PC-9 (cell line): ENCODE results near the gene PIAS2. TPM values are rescaled to one million over a fixed set of nuclear protein-coding genes. Genes with fewer than 3 reads are reported as not detected.

Experiments used
- BruUV-seq: library from RNA; stranded (reverse); fragments of 400-500 nt; replicated peaks from 2 replicates; lab custom pipeline; 2021; lab: Mats Ljungman, UMichigan
- CTCF ChIA-PET: fragments of 300-600 bp; sonication (Branson Sonifier 250); formaldehyde crosslinking; loops from one replicate; lab custom pipeline; 2022; ENCODE audit warnings: antibody characterized with exemption; lab: Charles Lee
- POLR2A ChIA-PET: fragments of 300-600 bp; sonication (Branson Sonifier 250); formaldehyde crosslinking; loops from one replicate; lab custom pipeline; 2022; ENCODE audit warnings: antibody characterized with exemption; ENCODE audit not compliant: unreplicated experiment; lab: Charles Lee
- DNase-seq, 2 experiments: peaks; one replicate each; pipeline versions ENCODE4 v3.0.0 to v3.0.0-alpha.2; 2015 to 2022; ENCODE audit warnings: mixed read lengths in 1 of 2
- H2AFZ ChIP-seq: fragments of 200-600 bp; sonication (generic); 2 replicates; pipeline ENCODE4 v1.8.1; 2017; ENCODE audit warnings: antibody characterized with exemption
- H3F3A ChIP-seq: fragments of 200-600 bp; sonication (generic); 2 replicates; pipeline ENCODE4 v1.8.1; 2017; ENCODE audit warnings: antibody characterized with exemption, mild to moderate bottlenecking, low read depth; ENCODE audit not compliant: insufficient read depth
- H3K27ac ChIP-seq: fragments of 200-600 bp; sonication (generic); 2 replicates; pipeline ENCODE4 v1.6.1; 2016; ENCODE audit warnings: mixed run types
- H3K27me3 ChIP-seq: fragments of 200-600 bp; sonication (generic); 2 replicates; pipeline ENCODE4 v1.6.1; 2016; ENCODE audit warnings: low read depth, mixed run types; ENCODE audit not compliant: insufficient read depth
- H3K36me3 ChIP-seq: fragments of 200-600 bp; sonication (generic); 2 replicates; pipeline ENCODE4 v1.6.1; 2016; ENCODE audit warnings: low read depth, mixed run types
- H3K4me1 ChIP-seq: fragments of 200-600 bp; sonication (generic); replicated peaks from 2 replicates; pipeline ENCODE4 v1.6.1; 2016; ENCODE audit warnings: mixed run types; ENCODE audit not compliant: insufficient read depth
- H3K4me2 ChIP-seq: fragments of 200-600 bp; sonication (generic); 2 replicates; pipeline ENCODE4 v1.6.1; 2017; ENCODE audit warnings: mixed run types
- H3K4me3 ChIP-seq: fragments of 200-600 bp; sonication (generic); 2 replicates; pipeline ENCODE4 v1.6.1; 2016; ENCODE audit warnings: mixed run types
- H3K79me2 ChIP-seq: fragments of 200-600 bp; sonication (generic); 2 replicates; pipeline ENCODE4 v1.6.1; 2017; ENCODE audit warnings: low read depth, mixed run types
- H3K9me2 ChIP-seq: fragments of 200-600 bp; sonication (generic); 2 replicates; pipeline ENCODE4 v1.8.1; 2017; ENCODE audit warnings: mild to moderate bottlenecking; ENCODE audit not compliant: insufficient read depth
- H3K9me3 ChIP-seq: fragments of 200-600 bp; sonication (generic); 2 replicates; pipeline ENCODE4 v1.8.1; 2016; ENCODE audit warnings: low read depth; ENCODE audit not compliant: insufficient read depth
- H4K20me1 ChIP-seq: fragments of 200-600 bp; sonication (generic); 2 replicates; pipeline ENCODE4 v1.8.1; 2017; ENCODE audit not compliant: insufficient read depth
- EZH2 ChIP-seq: fragments of 200-600 bp; sonication (generic); IDR thresholded peaks from 2 replicates; pipeline ENCODE4 v1.8.0; 2017; ENCODE audit warnings: antibody characterized with exemption, low read depth
- intact Hi-C: fragments of 100-400 bp; cut with micrococcal nuclease; formaldehyde crosslinking; loops from one replicate; pipeline ENCODE4 v1.10.0; 2022; ENCODE audit not compliant: unreplicated experiment
- total RNA-seq: library from RNA; stranded (reverse); gene quantifications from 2 replicates; pipeline ENCODE4 v1.2.3, GENCODE V29; 2021
- TF ChIP-seq, protein P1 (sequence below): fragments of 200-600 bp; sonication (generic); conservative IDR thresholded peaks from 2 replicates; pipeline ENCODE4 v1.6.1; 2017; ENCODE audit warnings: mixed run types, antibody characterized with exemption, mild to moderate bottlenecking, moderate library complexity

The PIAS2 gene
- total RNA-seq, 1 experiment from 2014 or later, result 17.5 TPM

DNA sequence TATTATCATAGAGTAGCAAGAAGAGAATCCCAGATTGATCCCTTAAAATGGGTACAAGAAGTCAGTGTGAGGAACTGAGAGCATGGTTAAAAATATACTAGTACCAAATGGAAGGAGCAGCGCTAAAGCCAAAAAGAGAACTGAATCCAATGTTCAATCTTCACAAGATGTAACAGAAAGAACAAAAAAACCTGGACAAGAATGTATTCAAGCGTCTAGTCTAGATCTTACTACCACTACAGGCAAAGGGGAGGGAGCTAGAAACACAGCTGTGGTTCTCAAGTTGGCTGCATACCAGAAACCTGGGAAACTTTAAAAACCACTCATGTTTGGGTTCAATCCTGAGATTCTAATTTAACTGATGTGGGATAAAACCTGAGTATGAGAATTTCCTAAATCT lies 57.5 kb downstream of the PIAS2 start:
- no peaks in the 10 kb centered on the region for H3K9me2 ChIP-seq
- no peak overlapping the region for H3K4me2 ChIP-seq
- intact Hi-C loops, result no loop called here
- no peaks in the 10 kb centered on the region for H3K36me3 ChIP-seq
- BruUV-seq, result no TSS peak
- H3K9me3 ChIP-seq, result no peaks in the 10 kb centered on the region
- ChIA-PET CTCF (no interaction called here), POLR2A (no interaction called here)
- no peak for DNase-seq
- H3K4me3 ChIP-seq, result no peak overlapping the region
- no peaks in the 10 kb centered on the region for H3K27me3 ChIP-seq
- TF ChIP-seq, protein P1, sequence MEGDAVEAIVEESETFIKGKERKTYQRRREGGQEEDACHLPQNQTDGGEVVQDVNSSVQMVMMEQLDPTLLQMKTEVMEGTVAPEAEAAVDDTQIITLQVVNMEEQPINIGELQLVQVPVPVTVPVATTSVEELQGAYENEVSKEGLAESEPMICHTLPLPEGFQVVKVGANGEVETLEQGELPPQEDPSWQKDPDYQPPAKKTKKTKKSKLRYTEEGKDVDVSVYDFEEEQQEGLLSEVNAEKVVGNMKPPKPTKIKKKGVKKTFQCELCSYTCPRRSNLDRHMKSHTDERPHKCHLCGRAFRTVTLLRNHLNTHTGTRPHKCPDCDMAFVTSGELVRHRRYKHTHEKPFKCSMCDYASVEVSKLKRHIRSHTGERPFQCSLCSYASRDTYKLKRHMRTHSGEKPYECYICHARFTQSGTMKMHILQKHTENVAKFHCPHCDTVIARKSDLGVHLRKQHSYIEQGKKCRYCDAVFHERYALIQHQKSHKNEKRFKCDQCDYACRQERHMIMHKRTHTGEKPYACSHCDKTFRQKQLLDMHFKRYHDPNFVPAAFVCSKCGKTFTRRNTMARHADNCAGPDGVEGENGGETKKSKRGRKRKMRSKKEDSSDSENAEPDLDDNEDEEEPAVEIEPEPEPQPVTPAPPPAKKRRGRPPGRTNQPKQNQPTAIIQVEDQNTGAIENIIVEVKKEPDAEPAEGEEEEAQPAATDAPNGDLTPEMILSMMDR, result no peak
- TF ChIP-seq EZH2, result no peak
- no peaks in the 10 kb centered on the region for H3F3A ChIP-seq
- no peaks in the 10 kb centered on the region for H3K79me2 ChIP-seq
- no peaks in the 10 kb centered on the region for H3K4me1 ChIP-seq
- H2AFZ ChIP-seq, result no peak overlapping the region
- H4K20me1 ChIP-seq, result no peaks in the 10 kb centered on the region
- H3K27ac ChIP-seq, result no peak overlapping the region

DNA sequence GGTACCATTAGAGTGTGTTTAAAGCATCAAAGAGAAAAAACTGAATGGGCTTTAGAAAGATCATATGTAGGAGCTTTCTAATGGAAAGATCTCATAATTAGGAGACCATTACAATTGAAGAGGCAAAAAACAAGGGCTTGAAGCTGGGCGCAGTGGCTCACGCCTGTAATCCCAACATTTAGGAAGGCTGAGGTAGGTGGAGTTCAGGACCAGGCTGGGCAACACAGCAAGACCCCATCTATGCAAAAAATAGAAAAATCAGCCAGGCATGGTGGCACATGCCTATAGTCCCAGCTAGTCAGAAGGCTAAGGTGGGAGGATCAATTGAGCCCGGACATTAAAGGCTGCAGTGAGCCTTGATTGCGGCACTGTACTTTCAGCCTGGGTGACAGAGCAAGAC lies 59.0 kb downstream of the PIAS2 start:
- no peak for DNase-seq
- intact Hi-C loops, result no loop called here

DNA sequence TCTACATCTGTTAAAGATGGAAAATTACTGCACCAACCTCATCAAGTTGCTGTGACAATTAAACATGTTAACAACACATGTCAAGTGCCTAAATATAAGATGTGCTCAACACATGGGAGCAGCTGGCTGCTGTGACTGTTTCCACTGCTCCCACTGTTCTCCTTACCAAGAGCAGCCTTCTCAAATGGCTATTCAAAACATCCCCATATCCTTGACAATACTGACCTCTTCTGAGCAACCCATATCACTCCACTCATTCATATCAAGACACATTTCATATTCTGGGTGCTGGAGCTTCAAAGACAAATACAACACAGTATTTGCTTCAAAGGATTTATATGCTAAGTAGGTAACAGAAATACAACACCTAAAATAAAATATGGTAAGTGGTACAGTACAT lies 60.3 kb downstream of the PIAS2 start:
- no peak overlapping the region for H3K4me2 ChIP-seq
- H3F3A ChIP-seq, result no peaks in the 10 kb centered on the region
- TF ChIP-seq EZH2, result no peak
- TF ChIP-seq, protein P1, result no peak
- POLR2A ChIA-PET, result no interaction called here
- H3K9me3 ChIP-seq, result no peaks in the 10 kb centered on the region
- no peak overlapping the region for H3K27ac ChIP-seq
- no peaks in the 10 kb centered on the region for H3K9me2 ChIP-seq
- CTCF ChIA-PET, result no interaction called here
- BruUV-seq, result no TSS peak
- H3K36me3 ChIP-seq, result no peaks in the 10 kb centered on the region
- no peak for DNase-seq
- no peaks in the 10 kb centered on the region for H3K79me2 ChIP-seq
- H3K4me3 ChIP-seq, result no peak overlapping the region
- no peaks in the 10 kb centered on the region for H3K4me1 ChIP-seq
- no peak overlapping the region for H2AFZ ChIP-seq
- intact Hi-C loops, result no loop called here
- no peaks in the 10 kb centered on the region for H4K20me1 ChIP-seq
- H3K27me3 ChIP-seq, result no peaks in the 10 kb centered on the region

More for the DNA sequence above, 59.0 kb downstream of the PIAS2 start:
- Histone ChIP-seq H3K4me2 (no peak overlapping the region), H2AFZ (no peak overlapping the region), H3K36me3 (no peaks in the 10 kb centered on the region), H3K79me2 (no peaks in the 10 kb centered on the region), H3K27me3 (no peaks in the 10 kb centered on the region), H3K9me2 (no peaks in the 10 kb centered on the region), H3K9me3 (no peaks in the 10 kb centered on the region), H3K4me1 (no peaks in the 10 kb centered on the region), H3K4me3 (no peak overlapping the region), H3F3A (no peaks in the 10 kb centered on the region), H3K27ac (no peak overlapping the region), H4K20me1 (no peaks in the 10 kb centered on the region)
- TF ChIP-seq, protein P1, result no peak
- TF ChIP-seq EZH2, result no peak
- BruUV-seq, result no TSS peak
- POLR2A ChIA-PET, result interaction anchor here (0.7 kb wide), 1 partner anchor 577 kb away, joined by 10 read pairs; no protein-coding TSS in a partner anchor
- CTCF ChIA-PET, result no interaction called here
